Hepatocyte (in vitro differentiated cells): ENCODE data around the gene ZNF254.

Source experiments
- EZH2 ChIP-seq: fragments of 200-600 bp; sonication (generic); IDR thresholded peaks from 2 replicates; pipeline ENCODE4 v1.6.1; 2016; ENCODE audit warnings: antibody characterized with exemption, mild to moderate bottlenecking, borderline replicate concordance
- EZH2phosphoT487 ChIP-seq: fragments of 200-600 bp; sonication (generic); IDR thresholded peaks from one replicate; pipeline ENCODE4 v1.6.1; 2018; ENCODE audit warnings: antibody characterized with exemption, mild to moderate bottlenecking, low read depth, moderate library complexity; ENCODE audit not compliant: unreplicated experiment, severe bottlenecking
- TF ChIP-seq, protein P1 (sequence below): fragments of 200-600 bp; sonication (generic); IDR thresholded peaks from 2 replicates; pipeline ENCODE4 v1.5.1; 2016; ENCODE audit warnings: antibody characterized with exemption, mild to moderate bottlenecking; ENCODE audit not compliant: poor library complexity

DNA sequence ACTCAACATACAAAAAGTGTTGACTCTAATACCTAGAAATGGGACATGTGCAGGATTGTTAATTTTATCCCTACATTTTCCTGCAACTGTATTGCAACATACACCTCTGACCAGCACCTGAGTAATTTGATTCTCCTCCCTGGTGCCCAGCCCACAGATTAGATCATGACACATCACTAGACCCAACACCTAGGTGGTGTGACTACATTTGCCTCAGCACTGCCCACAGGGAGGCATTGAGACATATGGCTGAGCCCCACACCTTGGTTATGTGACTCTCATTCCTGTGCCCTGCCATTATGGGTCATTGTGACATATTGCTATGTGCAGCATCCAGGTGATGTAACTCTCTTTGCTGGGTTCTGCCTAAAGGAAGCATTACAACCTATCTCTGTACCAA lies 13.2 kb upstream of the ZNF254 start:
- TF ChIP-seq, protein P1, sequence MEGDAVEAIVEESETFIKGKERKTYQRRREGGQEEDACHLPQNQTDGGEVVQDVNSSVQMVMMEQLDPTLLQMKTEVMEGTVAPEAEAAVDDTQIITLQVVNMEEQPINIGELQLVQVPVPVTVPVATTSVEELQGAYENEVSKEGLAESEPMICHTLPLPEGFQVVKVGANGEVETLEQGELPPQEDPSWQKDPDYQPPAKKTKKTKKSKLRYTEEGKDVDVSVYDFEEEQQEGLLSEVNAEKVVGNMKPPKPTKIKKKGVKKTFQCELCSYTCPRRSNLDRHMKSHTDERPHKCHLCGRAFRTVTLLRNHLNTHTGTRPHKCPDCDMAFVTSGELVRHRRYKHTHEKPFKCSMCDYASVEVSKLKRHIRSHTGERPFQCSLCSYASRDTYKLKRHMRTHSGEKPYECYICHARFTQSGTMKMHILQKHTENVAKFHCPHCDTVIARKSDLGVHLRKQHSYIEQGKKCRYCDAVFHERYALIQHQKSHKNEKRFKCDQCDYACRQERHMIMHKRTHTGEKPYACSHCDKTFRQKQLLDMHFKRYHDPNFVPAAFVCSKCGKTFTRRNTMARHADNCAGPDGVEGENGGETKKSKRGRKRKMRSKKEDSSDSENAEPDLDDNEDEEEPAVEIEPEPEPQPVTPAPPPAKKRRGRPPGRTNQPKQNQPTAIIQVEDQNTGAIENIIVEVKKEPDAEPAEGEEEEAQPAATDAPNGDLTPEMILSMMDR, result no peak
- TF ChIP-seq EZH2, result no peak
- no peak for TF ChIP-seq EZH2phosphoT487
